HG02884 (cell line): Measurements from ENCODE around the gene DIP2B.
"Not testable (repeated sequence)": the region's sequence is repeated elsewhere in the genome, so short reads cannot be mapped to it uniquely, and the experiment has no call there.

Experiments used
- ATAC-seq: cut with Tn5 transposase; IDR thresholded peaks from one replicate; pipeline ENCODE4 v1.9.1; 2021; ENCODE audit warnings: mild to moderate bottlenecking, moderate library complexity; ENCODE audit not compliant: unreplicated experiment

The DIP2B gene

DNA sequence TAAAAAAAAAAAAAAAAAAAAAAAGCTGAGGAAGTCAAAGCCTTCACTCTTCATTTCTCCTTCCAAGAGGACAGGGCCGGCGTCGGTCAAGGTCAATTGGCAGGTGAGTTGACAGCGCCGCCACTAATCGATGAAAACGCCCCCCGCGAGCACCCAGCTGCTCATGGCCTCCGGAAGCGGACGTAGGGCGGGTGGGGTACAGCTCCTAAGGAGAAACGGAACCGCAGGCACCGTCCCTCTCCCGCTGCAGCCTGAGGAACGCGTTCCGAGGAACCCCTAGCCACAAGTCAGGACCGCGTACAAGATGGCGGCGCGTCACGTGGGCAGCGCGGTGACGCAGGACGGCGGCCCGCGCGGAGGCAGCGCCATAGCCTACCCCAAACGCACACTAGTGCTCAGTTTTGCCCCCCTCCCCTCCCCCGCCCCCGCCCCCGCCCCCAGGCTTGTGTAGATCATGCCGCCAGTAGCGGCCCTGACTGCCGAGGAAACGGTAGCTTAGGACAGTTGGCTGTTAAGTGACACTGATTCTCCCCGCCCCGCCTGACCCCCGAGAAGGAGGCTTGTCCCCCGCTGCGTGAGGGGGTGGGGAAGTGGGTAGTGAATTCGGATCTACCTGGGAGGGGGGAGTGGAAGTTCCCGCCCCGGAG, 259.0 kb downstream of the DIP2B start, which contains the start of gene ATF1:
ATF1 (plus strand) TSS at position 463 of the 647 bp plus-strand sequence. CDS start 16,045 bp downstream, outside the sequence.
- ATAC-seq, result peak; percentile 50

DNA sequence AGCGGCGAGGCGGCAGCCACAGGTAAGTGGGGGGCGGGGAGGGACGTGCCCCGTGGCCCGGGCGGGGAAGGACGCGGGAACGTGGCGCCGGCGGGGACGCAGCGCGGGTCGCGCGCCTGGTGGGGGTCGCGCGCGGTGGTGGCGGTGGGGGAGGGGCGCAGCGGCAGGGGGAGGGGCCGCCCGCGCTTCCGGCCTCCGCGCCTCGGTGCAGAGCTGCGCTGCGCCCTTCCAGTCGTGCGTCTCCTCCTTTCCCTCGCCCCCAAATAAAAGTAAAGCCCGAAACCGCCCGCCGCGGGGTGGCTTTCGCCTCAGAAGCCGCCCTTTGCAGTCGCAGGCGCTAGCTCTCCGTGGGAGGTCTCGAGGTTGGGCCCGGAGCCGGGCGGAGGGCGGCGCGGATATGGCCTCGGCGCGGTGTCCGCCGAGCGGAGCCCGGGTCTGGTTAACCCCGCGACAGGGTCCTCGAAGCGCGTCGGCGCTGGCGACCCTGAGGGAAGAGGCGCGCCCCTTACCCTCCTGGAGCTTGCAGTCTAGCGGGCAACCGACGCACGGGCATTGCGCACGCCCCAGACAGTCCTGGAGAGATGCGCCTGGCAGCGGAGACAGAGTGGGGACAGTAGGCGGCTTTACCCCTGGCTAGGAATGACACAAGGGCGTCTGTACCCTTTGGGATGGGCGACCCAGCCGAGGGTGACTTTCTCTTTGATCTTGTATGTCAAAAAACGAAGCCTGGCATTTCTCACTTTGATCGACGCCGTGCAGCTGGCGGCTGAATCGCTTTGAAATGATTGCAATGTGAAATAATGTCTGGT, 259.7 kb downstream of the DIP2B start:
- peak; percentile 40 for ATAC-seq

GRCh38 chr12:50765095-50765911, 260.5 kb downstream of the DIP2B start:
- ATAC-seq, result no peak

DNA sequence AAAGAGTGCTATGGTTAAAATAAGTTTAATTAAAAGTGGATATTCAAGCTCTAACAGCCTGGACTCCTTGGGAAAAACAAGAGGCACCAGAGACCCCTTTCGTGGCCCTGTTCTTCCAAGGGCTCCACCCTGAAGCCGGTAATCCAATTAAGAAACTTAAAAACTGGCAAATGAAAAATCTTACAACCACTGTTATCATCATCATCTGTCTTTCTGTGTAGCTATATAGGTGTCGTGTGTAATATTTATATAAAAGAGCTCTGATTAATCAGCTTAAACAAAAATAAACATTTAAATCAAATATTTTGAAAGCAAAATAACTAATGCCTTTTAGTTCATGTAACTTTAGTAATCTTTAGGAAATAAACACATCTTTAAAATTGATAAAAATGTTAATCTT, 263.6 kb downstream of the DIP2B start:
- no peak for ATAC-seq

DNA sequence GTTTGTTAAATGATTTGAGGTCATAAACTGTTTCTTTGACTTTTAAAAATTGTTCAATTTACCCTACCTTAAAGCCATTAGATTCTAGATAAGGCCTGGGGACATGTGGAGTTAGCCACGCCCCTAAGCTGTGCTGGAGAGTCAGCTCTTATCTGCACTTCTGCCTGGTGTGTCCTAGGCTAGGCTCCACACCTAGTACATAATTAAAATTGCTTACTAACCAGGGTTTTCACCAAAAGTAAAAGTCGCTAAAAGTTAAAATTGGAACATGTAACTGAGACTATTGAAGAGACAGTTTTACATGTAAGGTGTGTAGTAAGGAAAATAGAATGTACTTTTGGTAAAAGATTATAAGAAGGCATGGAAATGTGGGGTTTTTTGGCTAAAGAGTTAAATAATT, 264.0 kb downstream of the DIP2B start:
- not testable (repeated sequence) for ATAC-seq

- no peak for ATAC-seq
These were observed 266.6 kb downstream of the DIP2B start for GRCh38 chr12:50771409-50771808.

- ATAC-seq, result no peak
These were observed 267.7 kb downstream of the DIP2B start for GRCh38 chr12:50772470-50772869.

- ATAC-seq, result no peak
These were observed 268.1 kb downstream of the DIP2B start for GRCh38 chr12:50772877-50773276.

DNA sequence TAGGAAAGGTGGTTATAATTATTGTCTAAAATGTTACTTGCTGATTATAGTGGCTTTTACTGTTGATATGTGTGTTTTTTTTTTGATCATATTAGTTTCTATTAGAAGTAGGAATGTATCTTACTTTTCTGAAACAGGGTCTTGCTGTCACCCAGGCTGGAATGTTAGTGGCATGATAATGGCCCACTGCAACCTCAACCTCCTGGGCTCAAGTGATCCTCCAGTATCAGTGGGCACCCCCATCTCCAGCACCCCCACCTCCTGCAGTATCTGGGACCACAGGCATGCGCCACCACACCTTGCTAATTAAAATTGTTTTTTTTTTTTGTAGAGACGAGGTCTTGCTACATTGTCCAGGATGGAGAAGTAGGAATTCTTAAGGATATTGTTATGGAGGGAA, 270.5 kb downstream of the DIP2B start:
- no peak for ATAC-seq

DNA sequence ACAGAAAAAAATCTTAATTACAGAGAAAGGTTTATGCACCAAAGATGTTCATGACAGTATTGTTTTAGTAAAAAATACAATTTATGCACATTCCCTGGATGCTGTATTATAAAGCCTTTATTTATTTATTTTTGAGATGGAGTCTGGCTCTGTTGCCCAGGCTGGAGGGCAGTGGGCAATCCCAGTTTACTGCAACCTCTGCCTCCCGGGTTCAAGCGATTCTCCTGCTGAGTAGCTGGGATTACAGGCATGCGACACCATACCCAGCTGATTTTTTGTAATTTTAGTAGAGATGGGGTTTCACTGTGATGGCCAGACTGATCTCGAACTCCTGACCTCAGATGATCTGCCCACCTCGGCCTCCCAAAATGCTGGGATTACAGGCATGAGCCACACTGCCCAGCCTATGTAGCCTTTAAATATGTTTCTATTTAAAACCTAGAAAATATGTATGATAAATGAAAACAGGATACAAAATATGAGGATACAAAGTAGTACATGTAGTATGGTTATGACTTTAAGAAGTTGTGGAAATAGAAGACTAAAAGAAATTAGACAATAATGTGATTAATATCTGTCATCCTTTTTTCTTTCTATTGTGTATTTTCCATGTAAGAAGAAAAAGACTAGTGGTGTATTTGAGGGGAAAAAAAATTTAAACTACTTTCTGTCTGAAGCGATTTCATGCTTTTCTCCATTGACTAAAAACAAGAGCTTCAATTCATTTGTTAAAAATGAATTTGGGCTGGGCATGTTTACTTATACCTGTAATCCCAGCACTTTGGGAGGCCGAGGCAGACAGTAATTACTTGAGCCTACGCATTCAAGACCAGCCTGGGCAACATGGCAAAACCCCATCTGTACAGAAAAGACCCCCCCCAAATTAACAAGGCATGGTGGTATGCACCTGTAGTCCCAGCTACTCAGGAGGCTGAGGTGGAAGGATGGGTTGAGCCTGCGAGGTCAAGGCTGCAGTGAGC, 272.3 kb downstream of the DIP2B start:
- no peak for ATAC-seq

GRCh38 chr12:50778663-50779590, 274.1 kb downstream of the DIP2B start:
- ATAC-seq, result no peak

DNA sequence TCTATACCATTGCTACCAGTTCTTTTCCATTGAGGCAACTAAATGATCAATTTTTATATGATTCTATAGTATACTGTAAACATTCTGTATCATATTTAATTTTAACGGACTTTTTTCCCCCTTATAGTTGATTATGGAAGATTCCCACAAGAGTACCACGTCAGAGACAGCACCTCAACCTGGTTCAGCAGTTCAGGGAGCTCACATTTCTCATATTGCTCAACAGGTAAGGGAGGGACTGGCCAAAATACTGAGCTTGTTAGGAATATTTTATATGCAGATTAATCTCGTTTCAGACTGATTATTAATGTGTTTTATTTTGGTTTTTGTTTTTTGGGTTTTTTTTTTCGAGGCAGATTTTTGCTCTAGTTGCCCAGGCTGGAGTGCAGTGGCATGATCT, 275.2 kb downstream of the DIP2B start:
- ATAC-seq, result no peak

DNA sequence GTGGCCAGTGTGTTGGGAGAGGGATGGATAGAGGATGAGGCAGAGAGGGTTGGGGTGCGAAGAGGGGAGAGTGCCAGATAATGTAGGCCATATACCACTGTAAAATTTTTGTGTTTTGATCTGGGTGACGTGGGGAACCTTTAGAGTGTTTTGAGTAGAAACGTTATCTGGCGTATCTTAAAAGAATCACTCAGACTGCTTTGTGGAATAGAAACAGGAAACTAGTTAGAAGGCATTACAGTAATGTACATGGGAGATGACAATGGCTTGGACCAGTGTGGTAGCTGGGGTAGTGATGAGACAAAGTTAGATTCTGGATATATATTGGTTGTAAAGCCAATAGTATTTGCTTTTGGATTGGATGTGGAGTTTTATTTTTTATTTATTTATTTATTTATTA, 279.7 kb downstream of the DIP2B start:
- no peak for ATAC-seq

DNA sequence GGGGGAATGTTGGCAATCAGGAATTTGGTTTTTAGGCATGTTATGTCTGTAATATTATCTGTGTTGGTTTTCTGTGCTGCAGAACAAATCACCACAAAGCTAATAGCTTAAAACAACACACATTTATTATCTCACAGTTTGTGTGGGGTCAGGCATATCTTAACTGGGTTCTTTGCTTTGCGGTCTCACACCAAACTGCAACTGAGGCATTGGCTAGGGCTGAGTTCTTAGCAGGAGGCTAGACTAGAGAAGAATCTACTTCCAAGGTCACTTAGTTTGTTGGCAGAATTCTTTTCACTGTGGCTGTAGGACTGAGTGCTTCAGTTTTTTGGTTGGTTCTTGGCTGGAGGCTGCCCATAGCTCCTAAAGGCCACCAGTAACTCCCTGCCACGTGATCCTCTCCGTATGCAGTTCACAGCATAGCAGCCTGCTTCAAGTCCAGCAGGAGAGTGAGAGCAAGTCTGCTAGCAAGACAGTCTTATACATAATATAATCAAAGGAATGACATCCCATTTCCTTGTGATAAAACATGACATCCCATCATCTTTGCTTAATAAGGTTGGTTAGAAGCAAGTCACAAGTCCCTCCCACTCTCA, 280.7 kb downstream of the DIP2B start:
- no peak for ATAC-seq

- ATAC-seq, result no peak
These were observed 281.9 kb downstream of the DIP2B start for GRCh38 chr12:50786498-50787231.

GRCh38 chr12:50787618-50788017, 282.8 kb downstream of the DIP2B start:
- no peak for ATAC-seq

DNA sequence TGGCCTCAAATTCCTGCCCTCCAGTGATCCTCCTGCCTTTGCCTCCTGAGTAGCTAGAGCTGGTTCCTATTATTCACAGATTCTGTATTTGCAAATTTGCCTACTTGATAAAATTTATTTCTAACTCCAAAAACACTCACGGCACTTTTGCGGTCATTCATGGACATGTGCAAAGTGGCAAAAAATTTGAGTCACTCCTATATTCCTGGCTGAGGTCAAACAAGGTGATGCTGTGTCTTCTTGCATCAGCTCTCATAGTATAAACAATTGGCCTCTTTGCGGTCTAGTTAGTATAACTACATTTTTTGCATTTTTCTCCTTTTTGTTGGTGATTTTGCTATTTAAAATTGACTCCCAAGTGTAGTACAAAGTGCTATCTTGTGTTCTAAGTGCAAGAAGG, 283.8 kb downstream of the DIP2B start:
- no peak for ATAC-seq

GRCh38 chr12:50790081-50790480, 285.3 kb downstream of the DIP2B start:
- no peak for ATAC-seq
